ENCODE measurements around the gene SCML2.

The SCML2 gene

DNA sequence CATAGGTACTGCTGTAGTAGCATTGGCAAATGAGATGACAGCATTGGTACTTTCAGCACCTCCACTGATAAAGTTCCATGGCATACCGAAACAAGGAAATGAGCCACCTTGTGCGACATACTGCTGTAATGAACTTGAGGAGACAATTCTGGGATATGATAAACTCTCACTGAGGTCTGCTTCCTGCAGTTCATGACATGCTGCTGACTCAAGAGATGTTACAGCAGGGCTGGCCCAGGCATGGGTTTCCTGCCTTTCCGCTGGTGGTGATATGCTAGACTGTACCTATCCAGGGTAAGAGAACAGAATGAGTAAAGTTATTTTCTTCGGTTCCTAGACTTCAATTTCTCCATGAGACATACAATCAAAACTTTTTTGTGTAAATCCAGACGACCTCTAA, 150.9 kb downstream of the SCML2 start:
- ATAC-seq, result no peak
- Mint-ChIP-seq H3K36me3 (no peaks in the 10 kb centered on the region), H3K4me3 (no peak overlapping the region), H3K4me1 (no peaks in the 10 kb centered on the region), H3K27ac (no peak overlapping the region), H3K27me3 (peaks cover 8% of the 10 kb centered on the region), H3K9me3 (no peaks in the 10 kb centered on the region)

DNA sequence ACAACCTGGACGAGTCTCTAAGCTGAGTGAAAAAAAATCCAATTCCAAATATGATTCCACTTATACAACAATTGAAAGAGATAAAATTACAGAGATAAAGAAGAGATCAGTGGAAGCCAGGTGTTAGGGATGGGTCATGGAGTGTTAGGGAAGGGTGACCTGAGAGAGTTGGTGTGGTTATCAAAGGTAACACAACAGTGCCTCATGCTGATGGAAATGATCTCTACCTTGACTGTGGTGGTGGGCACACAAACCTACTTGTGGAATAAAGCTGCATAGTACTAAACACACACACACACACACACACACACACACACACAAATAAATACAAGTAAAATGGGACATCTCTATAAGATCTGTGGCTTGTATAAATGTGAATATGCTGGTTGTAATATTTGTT, 159.8 kb downstream of the SCML2 start:
- Mint-ChIP-seq H3K9me3 (peaks cover 3% of the 10 kb centered on the region), H3K36me3 (no peaks in the 10 kb centered on the region), H3K27ac (no peak overlapping the region), H3K4me1 (no peaks in the 10 kb centered on the region), H3K4me3 (no peak overlapping the region), H3K27me3 (no peaks in the 10 kb centered on the region)
- ATAC-seq, result no peak
